HEK293 (cell line): ENCODE data around the gene AP5M1.

ENCODE experiments used
- CTCF ChIP-seq: fragments of 450-650 bp; formaldehyde crosslinking; IDR thresholded peaks from 2 replicates; pipeline ENCODE4 v1.5.1; 2016; ENCODE audit warnings: missing biosample characterization, missing genetic modification characterization
- SCRT2 ChIP-seq: fragments of 450-650 bp; formaldehyde crosslinking; IDR thresholded peaks from 2 replicates; pipeline ENCODE4 v1.5.1; 2016; ENCODE audit warnings: missing biosample characterization, missing genetic modification characterization
- YY1 ChIP-seq: fragments of 450-650 bp; formaldehyde crosslinking; IDR thresholded peaks from 2 replicates; pipeline ENCODE4 v1.5.1; 2018; ENCODE audit warnings: missing biosample characterization, missing genetic modification characterization
- ZNF19 ChIP-seq: fragments of 450-650 bp; formaldehyde crosslinking; IDR thresholded peaks from 2 replicates; pipeline ENCODE4; 2016; ENCODE audit warnings: missing biosample characterization, missing genetic modification characterization, low read depth
- ZNF707 ChIP-seq: fragments of 450-650 bp; formaldehyde crosslinking; IDR thresholded peaks from 2 replicates; pipeline ENCODE4 v1.5.1; 2016; ENCODE audit warnings: missing biosample characterization, missing genetic modification characterization
- ZNF768 ChIP-seq: fragments of 450-650 bp; formaldehyde crosslinking; IDR thresholded peaks from 2 replicates; pipeline ENCODE4 v1.5.1; 2018; ENCODE audit warnings: missing biosample characterization, mild to moderate bottlenecking, missing genetic modification characterization

GRCh38 chr14:57293866-57294837 is 25.4 kb downstream of the AP5M1 start:
- TF ChIP-seq CTCF (tag by site-specific recombination) (no peak), ZNF707 (tag by site-specific recombination) (no peak), SCRT2 (0 out of 2 replicates have a peak, but pooled peaks have one; percentile 17), ZNF19 (tag by site-specific recombination) (no peak), YY1 (no peak), ZNF768 (tag by site-specific recombination) (no peak)
